ENCODE results near the gene MAP2K2.

DNA sequence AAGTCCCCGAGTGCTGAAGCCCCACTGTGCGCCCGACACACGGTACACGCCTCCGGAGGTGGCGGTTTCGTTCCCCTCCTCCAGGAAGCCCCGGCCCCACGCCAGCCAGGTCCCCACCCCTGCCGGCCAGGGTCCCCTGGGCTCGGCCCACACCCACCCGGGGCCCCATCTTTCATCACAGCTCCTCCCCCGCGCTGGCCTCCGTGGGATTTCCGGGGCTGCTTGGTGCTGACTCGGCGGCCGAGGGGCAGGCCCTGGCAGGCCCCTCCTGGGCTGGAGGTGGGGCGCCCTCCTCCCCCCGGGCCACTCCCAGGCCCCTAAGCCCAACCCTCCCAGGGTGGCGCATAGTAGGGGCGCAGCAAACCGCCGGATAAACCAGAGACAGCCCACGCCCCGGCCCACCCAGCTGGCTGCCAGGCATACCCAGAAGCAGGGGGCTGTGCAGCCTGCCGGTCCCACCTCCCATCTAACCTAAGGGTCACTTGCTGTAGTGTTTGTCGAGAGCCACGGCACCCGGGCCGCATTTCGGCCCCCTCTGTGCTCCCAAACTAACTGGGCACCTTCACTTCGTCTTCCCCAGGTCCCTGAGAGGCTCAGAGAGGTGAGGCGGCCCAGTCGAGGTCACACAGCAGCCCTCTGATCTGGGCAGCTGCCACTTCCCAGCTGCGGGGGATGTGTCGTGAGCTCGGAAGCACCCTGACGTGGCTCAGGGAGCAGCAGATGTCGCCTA is 63.9 kb downstream of the MAP2K2 start:
- TF ChIP-seq CTCF (IDR thresholded peaks at IDR 0.05) = no peak
- TF ChIP-seq POLR2A (IDR thresholded peaks at IDR 0.05) = no peak

All from esophagus squamous epithelium (tissue), 4 donors.